HG03135 (cell line): ENCODE data around the gene C3orf38.
"Not testable (repeated sequence)": the region's sequence is repeated elsewhere in the genome, so short reads cannot be mapped to it uniquely, and the experiment has no call there.

Source experiments
- ATAC-seq: cut with Tn5 transposase; IDR thresholded peaks from one replicate; pipeline ENCODE4 v1.9.1; 2021; ENCODE audit warnings: mild to moderate bottlenecking, moderate library complexity; ENCODE audit not compliant: unreplicated experiment

Gene C3orf38

GRCh38 chr3:88151358-88151757 is 1.6 kb downstream of the C3orf38 start:
- ATAC-seq: no peak

- no peak for ATAC-seq
Observed at GRCh38 chr3:88152841-88153240, 3.1 kb downstream of the C3orf38 start.

- ATAC-seq: no peak
Observed at GRCh38 chr3:88166419-88166971, 16.7 kb downstream of the C3orf38 start.

DNA sequence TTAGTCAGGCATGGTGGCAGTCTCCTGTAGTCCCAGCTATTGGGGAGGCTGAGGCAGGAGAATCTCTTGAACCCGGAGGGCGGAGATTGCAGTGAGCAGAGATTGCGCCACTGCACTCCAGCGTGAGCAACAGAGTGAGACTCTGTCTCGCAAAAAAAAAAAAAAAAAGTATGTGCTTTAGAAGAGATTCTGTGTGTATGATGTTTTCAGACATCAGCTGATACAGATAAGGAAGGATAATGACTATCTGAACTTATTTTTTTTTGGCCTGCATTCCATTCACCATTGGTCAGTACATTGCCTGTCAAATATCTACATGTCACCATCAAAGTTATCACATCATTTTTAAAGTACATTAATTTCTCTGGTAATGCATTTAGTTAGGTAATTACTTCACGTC is 17.4 kb downstream of the C3orf38 start:
- ATAC-seq: no peak

- ATAC-seq: no peak
Observed at GRCh38 chr3:88167704-88168103, 17.9 kb downstream of the C3orf38 start.

DNA sequence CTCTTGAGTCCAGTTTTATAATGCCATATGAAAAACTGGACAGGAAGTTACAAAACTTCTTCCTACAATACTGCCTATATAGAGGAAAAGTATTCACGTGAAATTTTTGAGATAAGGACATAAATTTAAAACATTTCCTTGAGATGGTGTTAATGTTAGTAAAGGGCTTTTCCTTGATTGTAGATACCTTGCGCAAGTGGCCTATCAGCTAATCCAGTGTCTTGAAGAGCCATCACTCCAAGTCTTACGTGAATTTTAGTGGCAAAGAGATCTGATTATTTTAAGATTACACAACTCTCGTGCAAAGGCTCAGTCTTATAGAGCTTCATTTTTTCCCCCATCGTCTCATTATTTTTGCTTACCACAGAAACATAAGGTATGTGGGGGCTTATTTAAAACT is 18.4 kb downstream of the C3orf38 start:
- no peak for ATAC-seq

GRCh38 chr3:88180398-88180999 is 30.7 kb downstream of the C3orf38 start:
- peak; percentile 85 for ATAC-seq

GRCh38 chr3:88182165-88182918 is 32.6 kb downstream of the C3orf38 start:
- ATAC-seq: not testable (repeated sequence)

DNA sequence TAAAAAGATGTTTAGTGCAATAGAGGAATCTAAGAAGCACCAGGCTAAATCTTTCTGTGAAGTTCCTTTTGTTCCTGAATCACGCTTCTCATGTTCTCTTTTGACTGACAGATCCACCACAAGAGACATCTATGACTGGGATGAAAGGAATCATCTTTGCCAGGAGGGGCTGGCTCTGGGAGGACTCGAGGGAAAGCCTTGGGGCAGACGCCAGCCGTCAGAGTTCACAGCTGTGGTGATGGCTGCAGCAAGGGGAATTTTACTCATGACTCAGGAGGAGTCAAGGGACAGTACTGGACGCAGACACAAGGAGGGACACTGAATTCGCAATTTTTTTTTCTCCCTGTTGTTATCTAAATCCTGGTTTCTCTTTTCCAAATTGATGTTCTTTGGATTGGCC is 38.7 kb downstream of the C3orf38 start:
- ATAC-seq: no peak

- ATAC-seq: peak; percentile 96
Observed at GRCh38 chr3:88189361-88189810, 39.6 kb downstream of the C3orf38 start.

GRCh38 chr3:88191872-88192409 is 42.2 kb downstream of the C3orf38 start:
- ATAC-seq: no peak

DNA sequence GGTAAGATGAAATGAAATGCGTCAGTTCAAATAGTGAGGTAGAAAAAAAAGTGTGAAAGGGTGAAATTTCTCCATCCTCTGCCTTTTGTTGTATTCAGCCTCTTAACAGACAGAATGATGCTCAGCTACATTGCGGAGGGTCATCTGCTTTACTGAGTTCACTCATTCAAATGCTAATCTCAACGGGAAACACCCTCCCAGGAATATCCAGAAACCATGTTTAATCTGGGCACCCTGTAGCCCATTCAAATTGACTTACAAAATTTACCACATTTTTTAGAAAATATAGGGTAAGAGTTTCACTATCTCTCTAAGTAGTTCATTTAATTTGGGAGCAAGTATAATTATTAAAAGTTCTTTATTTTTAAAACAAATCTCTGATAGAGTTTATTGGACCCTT is 42.9 kb downstream of the C3orf38 start:
- no peak for ATAC-seq

- no peak for ATAC-seq
Observed at GRCh38 chr3:88195951-88196434, 46.2 kb downstream of the C3orf38 start.

- no peak for ATAC-seq
Observed at GRCh38 chr3:88198121-88198520, 48.4 kb downstream of the C3orf38 start.

- peak; percentile 94 for ATAC-seq
Observed at GRCh38 chr3:88203642-88204055, 53.9 kb downstream of the C3orf38 start.
